GM21528 (cell line): ENCODE data around the gene NECAB2.
"Not testable (repeated sequence)": the region's sequence is repeated elsewhere in the genome, so short reads cannot be mapped to it uniquely, and the experiment has no call there.

ENCODE experiments used
- ATAC-seq: cut with Tn5 transposase; IDR thresholded peaks from one replicate; pipeline ENCODE4 v1.9.1; 2021; ENCODE audit warnings: mild to moderate bottlenecking, moderate library complexity; ENCODE audit not compliant: unreplicated experiment, low FRiP score

NECAB2 gene

GRCh38 chr16:83935858-83936255 lies 32.2 kb upstream of the NECAB2 start:
- no peak for ATAC-seq

- ATAC-seq: no peak
Observed at GRCh38 chr16:83936581-83937165, 31.4 kb upstream of the NECAB2 start.

GRCh38 chr16:83937267-83937666 lies 30.8 kb upstream of the NECAB2 start:
- no peak for ATAC-seq

- ATAC-seq: no peak
Observed at GRCh38 chr16:83937922-83938885, 29.8 kb upstream of the NECAB2 start.

GRCh38 chr16:83939266-83939855 lies 28.7 kb upstream of the NECAB2 start:
- ATAC-seq: no peak

GRCh38 chr16:83940119-83940518 lies 27.9 kb upstream of the NECAB2 start:
- ATAC-seq: no peak

GRCh38 chr16:83940630-83941378 lies 27.2 kb upstream of the NECAB2 start:
- no peak for ATAC-seq

- not testable (repeated sequence) for ATAC-seq
Observed at GRCh38 chr16:83941546-83941945, 26.5 kb upstream of the NECAB2 start.

- ATAC-seq: no peak
Observed at GRCh38 chr16:83942074-83942473, 26.0 kb upstream of the NECAB2 start.

GRCh38 chr16:83942815-83943515 lies 25.1 kb upstream of the NECAB2 start:
- ATAC-seq: no peak

GRCh38 chr16:83943516-83944050 lies 24.5 kb upstream of the NECAB2 start:
- no peak for ATAC-seq

- ATAC-seq: no peak
Observed at GRCh38 chr16:83945587-83945986, 22.5 kb upstream of the NECAB2 start.

GRCh38 chr16:83946154-83946780 lies 21.8 kb upstream of the NECAB2 start:
- ATAC-seq: no peak

GRCh38 chr16:83946781-83947566 lies 21.1 kb upstream of the NECAB2 start:
- ATAC-seq: no peak

- no peak for ATAC-seq
Observed at GRCh38 chr16:83947642-83948234, 20.3 kb upstream of the NECAB2 start.

- no peak for ATAC-seq
Observed at GRCh38 chr16:83948914-83949723, 18.9 kb upstream of the NECAB2 start.

- no peak for ATAC-seq
Observed at GRCh38 chr16:83949724-83950001, 18.4 kb upstream of the NECAB2 start.
